Stomach smooth muscle (tissue), 2 donors: ENCODE results near the gene BRIP1.

ENCODE experiments used
- H3K27ac ChIP-seq: one replicate; pipeline ENCODE4 v1.7.0; 2013; ENCODE audit warnings: mild to moderate bottlenecking, low read length, inconsistent platforms
- H3K27me3 ChIP-seq, 2 donors: one replicate each; pipeline ENCODE4 v1.7.0; 2013; ENCODE audit warnings: low read length in 2 of 2; ENCODE audit not compliant: insufficient read depth in 2 of 2, control insufficient read depth in 1 of 2
- H3K36me3 ChIP-seq, 2 donors: one replicate each; pipeline ENCODE4 v1.7.0; 2013; ENCODE audit warnings: low read length in 2 of 2; ENCODE audit not compliant: control insufficient read depth in 2 of 2, insufficient read depth in 2 of 2
- H3K4me1 ChIP-seq: one replicate; pipeline ENCODE4 v1.7.0; 2013; ENCODE audit warnings: low read length; ENCODE audit not compliant: control insufficient read depth, insufficient read depth
- H3K4me3 ChIP-seq, 2 donors: one replicate each; pipeline ENCODE4 v1.7.0; 2013; ENCODE audit warnings: low read length in 2 of 2
- H3K9ac ChIP-seq, 2 donors: one replicate each; pipeline ENCODE4 v1.7.0; 2013; ENCODE audit warnings: low read length in 2 of 2, mild to moderate bottlenecking in 1 of 2
- H3K9me3 ChIP-seq, 2 donors: one replicate each; pipeline ENCODE4 v1.7.0; 2013; ENCODE audit warnings: low read length in 2 of 2; ENCODE audit not compliant: control insufficient read depth in 2 of 2
- donor health status: healthy.
- donor health status: Pancreatic carcinoma.

The BRIP1 gene

DNA sequence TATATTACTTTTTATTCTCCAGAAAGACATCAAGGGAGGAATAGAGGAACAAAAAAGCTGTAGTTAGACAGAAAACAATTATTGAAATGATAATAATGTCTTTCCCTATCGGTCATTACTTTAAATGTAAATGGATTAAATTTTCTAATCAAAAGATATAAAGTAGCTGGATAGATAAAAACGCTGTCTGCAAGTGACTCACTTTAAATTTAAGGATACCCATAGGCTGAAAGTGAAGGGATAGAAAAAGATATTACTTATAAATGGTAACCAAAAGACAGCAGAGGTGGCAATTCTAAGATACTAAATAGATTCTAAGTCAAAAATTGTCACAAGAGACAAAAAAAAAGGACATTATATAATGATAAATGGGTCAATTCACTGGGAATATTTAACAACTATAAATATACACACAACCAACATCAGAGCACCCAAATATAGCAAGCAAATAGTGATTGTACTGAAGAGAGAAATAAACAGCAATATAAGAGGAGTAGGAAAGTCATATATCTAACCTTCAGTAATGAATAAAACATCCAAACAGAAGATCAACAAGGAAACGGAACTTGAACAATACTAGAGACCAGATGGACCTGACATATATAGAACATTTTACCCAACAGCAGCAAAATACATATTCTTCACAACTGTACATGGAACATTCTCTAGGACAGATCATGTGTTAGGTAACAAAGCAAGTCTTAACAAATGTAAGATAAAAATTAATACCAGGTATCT lies 116.9 kb downstream of the BRIP1 start:
- Histone ChIP-seq H3K4me3 (no peak overlapping the region), H3K36me3 (no peaks in the 10 kb centered on the region), H3K27ac (no peak overlapping the region), H3K4me1 (no peaks in the 10 kb centered on the region), H3K27me3 (no peaks in the 10 kb centered on the region), H3K9ac (no peak overlapping the region), H3K9me3 (peaks cover 0 to 3% of the 10 kb centered on the region in 2 donors)

- Histone ChIP-seq H3K4me1 (no peaks in the 10 kb centered on the region), H3K9me3 (peaks cover 4% of the 10 kb centered on the region in 2 donors), H3K27me3 (no peaks in the 10 kb centered on the region), H3K36me3 (no peaks in the 10 kb centered on the region), H3K9ac (no peak overlapping the region), H3K27ac (no peak overlapping the region), H3K4me3 (no peak overlapping the region)
Observed at GRCh38 chr17:61744804-61745203, 118.5 kb downstream of the BRIP1 start.

- Histone ChIP-seq H3K9ac (no peak overlapping the region), H3K4me3 (no peak overlapping the region), H3K9me3 (peaks cover 4% of the 10 kb centered on the region in 2 donors), H3K36me3 (no peaks in the 10 kb centered on the region), H3K27me3 (no peaks in the 10 kb centered on the region), H3K27ac (no peak overlapping the region), H3K4me1 (no peaks in the 10 kb centered on the region)
Observed at GRCh38 chr17:61744252-61744651, 119.1 kb downstream of the BRIP1 start.

GRCh38 chr17:61743766-61744165 lies 119.6 kb downstream of the BRIP1 start:
- Histone ChIP-seq H3K4me1 (no peaks in the 10 kb centered on the region), H3K9me3 (peaks cover 4% of the 10 kb centered on the region in 2 donors), H3K27me3 (no peaks in the 10 kb centered on the region), H3K4me3 (no peak overlapping the region), H3K9ac (no peak overlapping the region), H3K27ac (no peak overlapping the region), H3K36me3 (no peaks in the 10 kb centered on the region)

DNA sequence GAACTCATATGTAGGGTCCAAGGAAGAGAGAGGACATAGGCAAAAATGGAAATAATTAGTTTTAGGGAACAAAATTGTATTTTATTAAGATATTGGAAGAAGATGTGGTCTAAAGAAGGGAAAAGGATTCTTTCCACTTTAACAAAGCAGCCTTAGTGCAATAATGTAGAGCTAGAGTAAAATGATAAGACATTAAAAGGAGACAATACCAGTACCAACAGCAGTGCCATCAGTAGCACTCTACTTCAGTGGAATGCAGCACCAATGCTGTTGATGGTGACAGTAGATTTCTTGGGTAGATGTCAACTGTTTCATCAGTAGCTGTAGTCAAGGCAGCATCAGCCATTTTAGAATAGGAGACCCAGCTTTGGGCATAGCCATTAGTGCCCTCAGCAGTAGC lies 124.3 kb downstream of the BRIP1 start:
- Histone ChIP-seq H3K4me3 (no peak overlapping the region), H3K4me1 (no peaks in the 10 kb centered on the region), H3K36me3 (no peaks in the 10 kb centered on the region), H3K27me3 (no peaks in the 10 kb centered on the region), H3K27ac (no peak overlapping the region), H3K9me3 (peaks cover 4% of the 10 kb centered on the region in 2 donors), H3K9ac (no peak overlapping the region)

- no peak overlapping the region for H3K9ac ChIP-seq
- no peaks in the 10 kb centered on the region for H3K36me3 ChIP-seq
- no peaks in the 10 kb centered on the region for H3K27me3 ChIP-seq
- H3K27ac ChIP-seq: no peak overlapping the region
- H3K9me3 ChIP-seq: peaks cover 4% of the 10 kb centered on the region in 2 donors
- H3K4me3 ChIP-seq: no peak overlapping the region
- H3K4me1 ChIP-seq: no peaks in the 10 kb centered on the region
Observed at GRCh38 chr17:61738249-61738648, 125.1 kb downstream of the BRIP1 start.

GRCh38 chr17:61737820-61738219 lies 125.5 kb downstream of the BRIP1 start:
- Histone ChIP-seq H3K27ac (no peak overlapping the region), H3K4me3 (no peak overlapping the region), H3K36me3 (no peaks in the 10 kb centered on the region), H3K9me3 (peaks cover 4% of the 10 kb centered on the region in 2 donors), H3K4me1 (no peaks in the 10 kb centered on the region), H3K9ac (no peak overlapping the region), H3K27me3 (no peaks in the 10 kb centered on the region)

DNA sequence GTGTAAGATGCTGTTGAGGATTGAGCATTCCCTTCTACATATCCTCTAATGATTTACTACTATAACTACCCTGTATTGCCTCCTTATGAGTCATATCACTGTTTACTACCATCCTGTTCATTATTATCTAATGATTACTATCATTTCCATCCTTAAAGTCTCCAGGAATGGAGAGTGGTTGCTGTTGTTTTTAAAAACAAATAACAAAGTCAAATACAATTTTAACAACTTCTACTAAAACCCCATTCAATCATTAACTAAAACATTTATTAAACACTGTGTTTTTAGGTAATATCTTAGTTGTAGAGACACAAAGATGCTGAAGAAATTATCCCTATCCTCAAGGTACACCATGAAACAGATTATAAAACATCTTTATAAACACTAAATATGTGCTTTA lies 126.9 kb downstream of the BRIP1 start:
- Histone ChIP-seq H3K4me3 (no peak overlapping the region), H3K4me1 (no peaks in the 10 kb centered on the region), H3K27ac (no peak overlapping the region), H3K27me3 (no peaks in the 10 kb centered on the region), H3K9me3 (peaks cover 1 to 4% of the 10 kb centered on the region in 2 donors), H3K9ac (no peak overlapping the region), H3K36me3 (no peaks in the 10 kb centered on the region)

DNA sequence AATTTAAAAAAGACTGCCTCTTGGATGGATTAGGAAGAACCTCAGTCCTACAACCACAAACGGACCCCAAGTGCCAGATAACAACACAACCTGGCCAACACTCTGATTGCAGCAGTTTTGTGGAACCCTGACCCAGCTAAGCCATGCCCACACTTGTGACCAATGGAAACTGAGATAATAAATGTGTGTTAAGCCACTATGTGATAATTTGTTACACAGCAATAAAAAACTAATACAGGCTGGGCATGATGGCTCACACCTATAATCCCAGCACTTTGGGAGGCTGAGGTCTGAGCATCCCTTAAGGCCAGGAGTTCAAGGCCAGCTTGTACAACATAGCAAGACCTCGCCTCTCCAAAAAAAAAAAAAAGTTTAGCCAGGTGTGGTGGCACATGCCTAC lies 127.5 kb downstream of the BRIP1 start:
- Histone ChIP-seq H3K27ac (no peak overlapping the region), H3K27me3 (no peaks in the 10 kb centered on the region), H3K4me3 (no peak overlapping the region), H3K9ac (no peak overlapping the region), H3K4me1 (no peaks in the 10 kb centered on the region), H3K9me3 (no peaks in the 10 kb centered on the region), H3K36me3 (no peaks in the 10 kb centered on the region)

- H3K9ac ChIP-seq: no peak overlapping the region
- no peak overlapping the region for H3K27ac ChIP-seq
- H3K4me3 ChIP-seq: no peak overlapping the region
- no peaks in the 10 kb centered on the region for H3K36me3 ChIP-seq
- no peaks in the 10 kb centered on the region for H3K9me3 ChIP-seq
- H3K27me3 ChIP-seq: no peaks in the 10 kb centered on the region
- H3K4me1 ChIP-seq: no peaks in the 10 kb centered on the region
Observed at GRCh38 chr17:61734466-61734865, 128.9 kb downstream of the BRIP1 start.

- Histone ChIP-seq H3K4me3 (no peak overlapping the region), H3K9me3 (no peaks in the 10 kb centered on the region), H3K9ac (no peak overlapping the region), H3K27ac (no peak overlapping the region), H3K36me3 (no peaks in the 10 kb centered on the region), H3K4me1 (no peaks in the 10 kb centered on the region), H3K27me3 (no peaks in the 10 kb centered on the region)
Observed at GRCh38 chr17:61734012-61734411, 129.3 kb downstream of the BRIP1 start.
